ENCODE measurements around the gene DTX4. TPM values are rescaled to one million over a fixed set of nuclear protein-coding genes. Genes with fewer than 3 reads are reported as not detected.

DTX4 gene
- total RNA-seq, 1 donor: 4.7 TPM

DNA sequence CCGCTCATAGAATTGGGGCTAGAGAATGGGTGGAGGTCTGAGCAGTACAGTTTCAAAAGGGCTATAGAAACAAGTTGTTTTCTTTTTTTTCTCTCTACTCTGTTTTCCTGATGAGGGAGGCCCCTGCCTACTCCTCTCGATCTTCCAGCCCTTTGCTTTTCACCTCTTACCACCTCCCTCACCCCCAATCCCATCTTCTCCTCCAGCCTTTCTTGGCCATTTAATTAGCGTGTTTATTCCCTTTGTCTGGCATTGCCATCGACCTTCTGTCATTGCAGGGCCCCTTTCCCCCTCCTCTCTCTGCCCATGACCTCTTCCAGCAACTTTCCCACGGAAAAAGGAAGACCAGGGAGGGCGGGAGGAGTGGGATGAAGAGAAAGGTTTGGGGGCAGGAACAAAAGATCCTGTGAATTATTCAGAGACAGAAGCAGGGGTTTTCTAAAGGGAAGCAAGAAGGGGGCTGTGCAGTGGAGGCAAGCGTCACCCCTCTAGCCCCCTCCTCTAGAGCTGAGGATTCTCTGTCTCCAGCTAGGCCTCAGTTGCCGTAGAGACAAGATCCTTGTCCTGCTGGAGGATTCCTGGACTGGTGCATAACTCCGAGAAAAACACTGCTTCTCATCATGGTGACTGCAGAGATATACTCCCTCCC is 12.9 kb downstream of the DTX4 start:
- TF ChIP-seq, protein P1, sequence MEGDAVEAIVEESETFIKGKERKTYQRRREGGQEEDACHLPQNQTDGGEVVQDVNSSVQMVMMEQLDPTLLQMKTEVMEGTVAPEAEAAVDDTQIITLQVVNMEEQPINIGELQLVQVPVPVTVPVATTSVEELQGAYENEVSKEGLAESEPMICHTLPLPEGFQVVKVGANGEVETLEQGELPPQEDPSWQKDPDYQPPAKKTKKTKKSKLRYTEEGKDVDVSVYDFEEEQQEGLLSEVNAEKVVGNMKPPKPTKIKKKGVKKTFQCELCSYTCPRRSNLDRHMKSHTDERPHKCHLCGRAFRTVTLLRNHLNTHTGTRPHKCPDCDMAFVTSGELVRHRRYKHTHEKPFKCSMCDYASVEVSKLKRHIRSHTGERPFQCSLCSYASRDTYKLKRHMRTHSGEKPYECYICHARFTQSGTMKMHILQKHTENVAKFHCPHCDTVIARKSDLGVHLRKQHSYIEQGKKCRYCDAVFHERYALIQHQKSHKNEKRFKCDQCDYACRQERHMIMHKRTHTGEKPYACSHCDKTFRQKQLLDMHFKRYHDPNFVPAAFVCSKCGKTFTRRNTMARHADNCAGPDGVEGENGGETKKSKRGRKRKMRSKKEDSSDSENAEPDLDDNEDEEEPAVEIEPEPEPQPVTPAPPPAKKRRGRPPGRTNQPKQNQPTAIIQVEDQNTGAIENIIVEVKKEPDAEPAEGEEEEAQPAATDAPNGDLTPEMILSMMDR (IDR thresholded peaks at IDR 0.05; ENCODE audit: insufficient read depth, low read depth, low read length): no peak
- DNase-seq (ENCODE audit: low read depth): no peak
- H3K4me3 ChIP-seq (ENCODE audit: low read depth, low read length): no peak overlapping the region

DNA sequence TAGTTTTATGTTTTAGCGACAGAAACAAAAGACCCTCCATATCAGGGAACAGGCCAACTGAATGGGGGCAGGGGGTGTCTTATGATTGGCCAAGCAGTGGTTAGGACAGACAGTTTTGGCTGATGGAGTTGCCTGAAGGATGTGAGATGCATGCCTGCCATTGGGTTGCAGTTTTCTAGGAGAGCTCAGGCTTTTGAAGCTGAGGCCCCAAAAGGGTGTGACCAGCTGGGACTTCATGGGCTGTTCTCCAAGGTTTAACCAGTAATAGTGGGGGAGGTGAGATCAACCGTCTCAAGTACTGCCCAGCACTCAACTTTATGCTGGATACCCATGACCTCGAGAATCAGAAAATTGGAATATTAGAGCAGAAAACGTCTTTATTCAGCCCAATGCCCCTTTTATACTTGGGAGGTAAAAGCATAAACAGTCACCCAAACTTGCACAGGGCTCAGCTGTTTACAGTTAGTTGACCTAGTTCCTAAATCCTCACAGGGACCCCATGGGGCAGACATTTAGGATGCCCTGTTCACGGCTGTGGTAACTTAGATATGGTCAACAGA is 13.5 kb downstream of the DTX4 start:
- H3K4me3 ChIP-seq (ENCODE audit: low read depth, low read length): no peak overlapping the region
- TF ChIP-seq, protein P1 (IDR thresholded peaks at IDR 0.05; ENCODE audit: insufficient read depth, low read depth, low read length): no peak
- DNase-seq (ENCODE audit: low read depth): no peak

DNA sequence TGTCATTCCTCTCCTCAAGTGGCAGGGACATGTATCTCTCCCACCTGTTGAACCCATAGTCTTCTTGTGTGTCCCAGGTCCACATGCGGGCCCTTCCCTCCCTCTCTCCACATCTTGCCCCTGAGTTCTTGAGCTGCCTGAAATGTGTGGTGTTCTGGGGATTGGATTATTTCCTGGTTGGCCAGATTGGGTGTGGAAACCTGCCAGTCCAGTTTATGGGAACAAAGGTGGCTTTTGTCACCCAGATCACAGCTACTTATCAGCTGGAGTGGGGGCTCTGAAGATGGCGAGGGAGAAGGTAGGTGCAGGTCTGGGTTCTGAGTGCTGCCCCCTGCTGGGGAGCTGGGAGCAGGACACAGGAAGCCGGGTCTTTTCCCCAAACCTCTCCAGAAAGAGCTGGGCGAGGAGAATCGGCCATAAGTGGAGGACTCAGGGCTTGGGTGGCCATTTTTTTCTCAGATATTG is 14.2 kb downstream of the DTX4 start:
- TF ChIP-seq, protein P1 (IDR thresholded peaks at IDR 0.05; ENCODE audit: insufficient read depth, low read depth, low read length): peak; percentile 67
- no peak for DNase-seq (ENCODE audit: low read depth)
- H3K4me3 ChIP-seq (ENCODE audit: low read depth, low read length): no peak overlapping the region

DNA sequence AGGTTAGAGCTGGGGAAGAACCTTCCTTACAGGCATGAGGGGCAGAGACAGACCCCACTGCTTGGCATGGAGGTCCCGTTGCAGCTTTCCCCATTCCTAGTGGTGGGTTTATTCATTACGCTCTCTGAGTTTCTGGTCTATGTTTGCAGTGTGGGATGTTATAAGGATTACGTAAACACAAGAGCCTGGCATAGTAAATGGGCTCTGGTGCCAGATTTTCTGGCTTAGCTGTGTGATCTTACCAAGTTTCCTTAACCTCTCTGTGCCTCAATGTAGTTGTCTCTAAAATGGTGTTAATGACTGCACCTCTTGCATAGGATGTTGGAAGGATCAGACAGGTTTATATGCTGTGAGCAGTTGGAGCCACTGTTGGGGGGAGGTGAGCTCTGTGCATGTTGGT is 15.1 kb downstream of the DTX4 start:
- no peak for DNase-seq (ENCODE audit: low read depth)
- no peak overlapping the region for H3K4me3 ChIP-seq (ENCODE audit: low read depth, low read length)
- TF ChIP-seq, protein P1 (IDR thresholded peaks at IDR 0.05; ENCODE audit: insufficient read depth, low read depth, low read length): no peak

DNA sequence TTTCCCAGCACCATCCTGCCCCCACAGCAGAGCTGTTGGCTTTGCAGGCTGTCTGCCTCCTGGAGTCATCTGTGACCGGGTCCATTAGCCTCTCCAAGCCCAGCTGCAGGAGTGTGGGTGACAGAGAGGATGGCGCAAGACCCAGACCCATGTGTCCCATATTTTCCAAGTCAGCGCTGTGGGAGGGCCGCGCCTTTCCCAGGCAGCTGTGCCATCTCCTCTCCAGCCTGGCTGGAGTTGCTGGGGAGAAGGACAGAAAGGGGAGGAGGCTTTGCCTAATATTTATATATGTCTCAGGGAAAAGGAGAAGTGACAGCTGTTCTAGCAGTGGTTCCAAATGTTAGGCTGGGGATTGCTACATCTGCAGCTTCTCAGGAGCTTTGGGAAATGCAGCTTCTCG is 15.7 kb downstream of the DTX4 start:
- H3K4me3 ChIP-seq (ENCODE audit: low read depth, low read length): no peak overlapping the region
- DNase-seq (ENCODE audit: low read depth): peak; percentile 72
- TF ChIP-seq, protein P1 (IDR thresholded peaks at IDR 0.05; ENCODE audit: insufficient read depth, low read depth, low read length): no peak

DNA sequence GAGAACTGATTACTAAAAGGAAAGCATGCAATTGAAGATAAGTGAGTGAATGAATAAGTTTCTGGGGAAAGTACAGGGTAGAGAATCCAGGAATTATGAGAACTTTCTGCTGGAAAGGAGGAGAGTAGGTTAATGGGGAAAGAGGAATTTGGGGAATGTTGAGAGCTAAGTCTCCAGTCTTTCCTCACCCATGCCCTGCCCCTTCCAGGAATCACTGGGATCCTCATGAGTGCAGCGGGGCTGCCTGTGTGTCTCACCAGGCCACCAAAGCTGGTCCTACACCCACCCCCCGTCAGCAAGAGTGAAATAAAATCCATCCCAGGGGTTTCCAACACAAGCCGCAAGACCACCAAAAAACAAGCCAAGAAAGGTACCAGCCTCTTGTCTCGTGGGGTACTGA is 17.0 kb downstream of the DTX4 start:
- TF ChIP-seq, protein P1 (IDR thresholded peaks at IDR 0.05; ENCODE audit: insufficient read depth, low read depth, low read length): no peak
- no peak overlapping the region for H3K4me3 ChIP-seq (ENCODE audit: low read depth, low read length)
- DNase-seq (ENCODE audit: low read depth): peak; percentile 26
